ENCODE data around the gene UBIAD1. TPM values are rescaled to one million over a fixed set of nuclear protein-coding genes. Genes with fewer than 3 reads are reported as not detected.

Gene UBIAD1
- total RNA-seq, 1 experiment from 2014 or later: 21.6 TPM

GRCh38 chr1:11298390-11299224 lies 25.6 kb downstream of the UBIAD1 start (continued):
- TF ChIP-seq SMAD3 (CRISPR knock-in tag; IDR thresholded peaks at IDR 0.05; ENCODE audit: borderline replicate concordance): no peak
- no peak for TF ChIP-seq E2F1 (CRISPR knock-in tag; IDR thresholded peaks at IDR 0.05)
- no peak for TF ChIP-seq ELF4 (CRISPR knock-in tag; IDR thresholded peaks at IDR 0.05; ENCODE audit: low read depth)

- Mint-ChIP-seq H3K27ac (peak overlapping the region; percentile 98), H3K36me3 (peaks cover 13% of the 10 kb centered on the region), H3K4me1 (peaks cover 12% of the 10 kb centered on the region), H3K27me3 (ENCODE audit: low read depth) (no peaks in the 10 kb centered on the region; the same call in 1 of the 2 replicates), H3K9me3 (no peaks in the 10 kb centered on the region), H3K4me3 (no peak overlapping the region)
- CTCF ChIA-PET: interaction anchor here (0.7 kb wide), 1 partner anchor 65 kb away, joined by 3 read pairs; no protein-coding TSS in a partner anchor
- ATAC-seq (peak; percentile 26), DNase-seq (ENCODE audit: low spot score) (no peak)
- no peak for TF ChIP-seq ERG (CRISPR knock-in tag; IDR thresholded peaks at IDR 0.05)
- no peak for TF ChIP-seq ETV6 (CRISPR knock-in tag; IDR thresholded peaks at IDR 0.05)
- TF ChIP-seq NR3C1 (CRISPR knock-in tag; conservative IDR thresholded peaks at IDR 0.05; ENCODE audit: low read depth): no peak
- no peak for TF ChIP-seq ZNF423 (CRISPR knock-in tag; IDR thresholded peaks at IDR 0.05)
- TF ChIP-seq NR2C2 (CRISPR knock-in tag; IDR thresholded peaks at IDR 0.05): no peak
- no peak for TF ChIP-seq SOX15 (CRISPR knock-in tag; IDR thresholded peaks at IDR 0.05)
- TF ChIP-seq FOXP4 (CRISPR knock-in tag; IDR thresholded peaks at IDR 0.05): no peak
- TF ChIP-seq, protein P1, sequence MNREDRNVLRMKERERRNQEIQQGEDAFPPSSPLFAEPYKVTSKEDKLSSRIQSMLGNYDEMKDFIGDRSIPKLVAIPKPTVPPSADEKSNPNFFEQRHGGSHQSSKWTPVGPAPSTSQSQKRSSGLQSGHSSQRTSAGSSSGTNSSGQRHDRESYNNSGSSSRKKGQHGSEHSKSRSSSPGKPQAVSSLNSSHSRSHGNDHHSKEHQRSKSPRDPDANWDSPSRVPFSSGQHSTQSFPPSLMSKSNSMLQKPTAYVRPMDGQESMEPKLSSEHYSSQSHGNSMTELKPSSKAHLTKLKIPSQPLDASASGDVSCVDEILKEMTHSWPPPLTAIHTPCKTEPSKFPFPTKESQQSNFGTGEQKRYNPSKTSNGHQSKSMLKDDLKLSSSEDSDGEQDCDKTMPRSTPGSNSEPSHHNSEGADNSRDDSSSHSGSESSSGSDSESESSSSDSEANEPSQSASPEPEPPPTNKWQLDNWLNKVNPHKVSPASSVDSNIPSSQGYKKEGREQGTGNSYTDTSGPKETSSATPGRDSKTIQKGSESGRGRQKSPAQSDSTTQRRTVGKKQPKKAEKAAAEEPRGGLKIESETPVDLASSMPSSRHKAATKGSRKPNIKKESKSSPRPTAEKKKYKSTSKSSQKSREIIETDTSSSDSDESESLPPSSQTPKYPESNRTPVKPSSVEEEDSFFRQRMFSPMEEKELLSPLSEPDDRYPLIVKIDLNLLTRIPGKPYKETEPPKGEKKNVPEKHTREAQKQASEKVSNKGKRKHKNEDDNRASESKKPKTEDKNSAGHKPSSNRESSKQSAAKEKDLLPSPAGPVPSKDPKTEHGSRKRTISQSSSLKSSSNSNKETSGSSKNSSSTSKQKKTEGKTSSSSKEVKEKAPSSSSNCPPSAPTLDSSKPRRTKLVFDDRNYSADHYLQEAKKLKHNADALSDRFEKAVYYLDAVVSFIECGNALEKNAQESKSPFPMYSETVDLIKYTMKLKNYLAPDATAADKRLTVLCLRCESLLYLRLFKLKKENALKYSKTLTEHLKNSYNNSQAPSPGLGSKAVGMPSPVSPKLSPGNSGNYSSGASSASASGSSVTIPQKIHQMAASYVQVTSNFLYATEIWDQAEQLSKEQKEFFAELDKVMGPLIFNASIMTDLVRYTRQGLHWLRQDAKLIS (CRISPR knock-in tag; IDR thresholded peaks at IDR 0.05; ENCODE audit: borderline replicate concordance): no peak
- TF ChIP-seq RORB (CRISPR knock-in tag; IDR thresholded peaks at IDR 0.05): no peak
- no peak for TF ChIP-seq SP1 (CRISPR knock-in tag; conservative IDR thresholded peaks at IDR 0.05)
- TF ChIP-seq IRF1 (CRISPR knock-in tag; IDR thresholded peaks at IDR 0.05): no peak
- TF ChIP-seq ELF4 (CRISPR knock-in tag; IDR thresholded peaks at IDR 0.05; ENCODE audit: low read depth): no peak
- TF ChIP-seq ZNF219 (CRISPR knock-in tag; IDR thresholded peaks at IDR 0.05; ENCODE audit: borderline replicate concordance): no peak
- TF ChIP-seq MXD4 (CRISPR knock-in tag; IDR thresholded peaks at IDR 0.05; ENCODE audit: borderline replicate concordance): no peak
- no peak for TF ChIP-seq HMGA2 (CRISPR knock-in tag; IDR thresholded peaks at IDR 0.05)
- TF ChIP-seq ZNF232 (CRISPR knock-in tag; IDR thresholded peaks at IDR 0.05): no peak
- TF ChIP-seq IRF2 (CRISPR knock-in tag; IDR thresholded peaks at IDR 0.05; ENCODE audit: borderline replicate concordance, low read depth): no peak
- TF ChIP-seq, protein P2, sequence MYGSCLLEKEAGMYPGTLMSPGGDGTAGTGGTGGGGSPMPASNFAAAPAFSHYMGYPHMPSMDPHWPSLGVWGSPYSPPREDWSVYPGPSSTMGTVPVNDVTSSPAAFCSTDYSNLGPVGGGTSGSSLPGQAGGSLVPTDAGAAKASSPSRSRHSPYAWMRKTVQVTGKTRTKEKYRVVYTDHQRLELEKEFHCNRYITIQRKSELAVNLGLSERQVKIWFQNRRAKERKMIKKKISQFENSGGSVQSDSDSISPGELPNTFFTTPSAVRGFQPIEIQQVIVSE (CRISPR knock-in tag; IDR thresholded peaks at IDR 0.05; ENCODE audit: borderline replicate concordance): no peak
- no peak for TF ChIP-seq JUN (CRISPR knock-in tag; IDR thresholded peaks at IDR 0.05)
- POLR2A ChIA-PET: interaction anchor here (0.7 kb wide), 1 partner anchor 837 kb away, joined by 4 read pairs; no protein-coding TSS in a partner anchor
These were observed 26.2 kb downstream of the UBIAD1 start for GRCh38 chr1:11299225-11299574.

All from WTC11 (cell line).